Measurements from ENCODE around the gene MCTP1. TPM values are rescaled to one million over a fixed set of nuclear protein-coding genes. Genes with fewer than 3 reads are reported as not detected.

The MCTP1 gene
- total RNA-seq, 4 donors from 2014 or later = 3.3 to 31.4 (median 13.4) TPM

DNA sequence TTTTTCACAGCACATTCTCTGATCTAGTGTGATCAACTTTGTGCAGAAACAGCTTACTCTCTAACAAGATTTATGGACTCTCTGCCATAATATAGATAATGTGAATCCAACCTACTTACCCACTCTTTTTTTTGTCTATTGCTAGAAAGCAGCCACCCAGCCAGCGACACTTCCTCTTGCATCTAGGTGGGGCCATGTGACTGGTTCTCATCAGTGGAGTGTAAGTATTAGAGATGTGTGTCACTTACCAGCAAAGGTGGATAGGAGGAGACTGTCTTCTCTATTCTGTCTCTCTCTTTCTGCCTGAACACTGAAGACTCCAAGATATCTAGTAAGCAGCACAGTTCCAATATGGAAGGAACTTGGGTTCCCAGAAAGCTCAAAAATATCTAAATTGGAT lies 174.8 kb downstream of the MCTP1 start:
- intact Hi-C loops (cut with DNase I; ENCODE audit: low total_unique reads) = no loop called here
- Histone ChIP-seq H3K9me3 (no peaks in the 10 kb centered on the region), H3K4me1 (no peaks in the 10 kb centered on the region), H3K27ac (no peak overlapping the region), H3K27me3 (no peaks in the 10 kb centered on the region), H3K36me3 (no peaks in the 10 kb centered on the region), H3K4me3 (no peak overlapping the region)
- in situ Hi-C loops (cut with MboI; ENCODE audit: low pct_ligation_motif_present in 1 of 4, low pct_unique_long_range_greater_than_20kb in 1 of 4, low sequenced_read_pairs in 3 of 4) = no loop called here
- TF ChIP-seq, protein P1, sequence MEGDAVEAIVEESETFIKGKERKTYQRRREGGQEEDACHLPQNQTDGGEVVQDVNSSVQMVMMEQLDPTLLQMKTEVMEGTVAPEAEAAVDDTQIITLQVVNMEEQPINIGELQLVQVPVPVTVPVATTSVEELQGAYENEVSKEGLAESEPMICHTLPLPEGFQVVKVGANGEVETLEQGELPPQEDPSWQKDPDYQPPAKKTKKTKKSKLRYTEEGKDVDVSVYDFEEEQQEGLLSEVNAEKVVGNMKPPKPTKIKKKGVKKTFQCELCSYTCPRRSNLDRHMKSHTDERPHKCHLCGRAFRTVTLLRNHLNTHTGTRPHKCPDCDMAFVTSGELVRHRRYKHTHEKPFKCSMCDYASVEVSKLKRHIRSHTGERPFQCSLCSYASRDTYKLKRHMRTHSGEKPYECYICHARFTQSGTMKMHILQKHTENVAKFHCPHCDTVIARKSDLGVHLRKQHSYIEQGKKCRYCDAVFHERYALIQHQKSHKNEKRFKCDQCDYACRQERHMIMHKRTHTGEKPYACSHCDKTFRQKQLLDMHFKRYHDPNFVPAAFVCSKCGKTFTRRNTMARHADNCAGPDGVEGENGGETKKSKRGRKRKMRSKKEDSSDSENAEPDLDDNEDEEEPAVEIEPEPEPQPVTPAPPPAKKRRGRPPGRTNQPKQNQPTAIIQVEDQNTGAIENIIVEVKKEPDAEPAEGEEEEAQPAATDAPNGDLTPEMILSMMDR (IDR thresholded peaks at IDR 0.05) = no peak
- no peak for TF ChIP-seq POLR2A (IDR thresholded peaks at IDR 0.05)
- TF ChIP-seq EP300 (IDR thresholded peaks at IDR 0.05; ENCODE audit: low read depth) = no peak
- no peak for TF ChIP-seq POLR2AphosphoS5 (IDR thresholded peaks at IDR 0.05)
- WGBS, 2 donors (ENCODE audit: low coverage in 1 of 2) = 58 to 60% methylated on average over 1 of the region's 1 CpG
- no peak for DNase-seq

DNA sequence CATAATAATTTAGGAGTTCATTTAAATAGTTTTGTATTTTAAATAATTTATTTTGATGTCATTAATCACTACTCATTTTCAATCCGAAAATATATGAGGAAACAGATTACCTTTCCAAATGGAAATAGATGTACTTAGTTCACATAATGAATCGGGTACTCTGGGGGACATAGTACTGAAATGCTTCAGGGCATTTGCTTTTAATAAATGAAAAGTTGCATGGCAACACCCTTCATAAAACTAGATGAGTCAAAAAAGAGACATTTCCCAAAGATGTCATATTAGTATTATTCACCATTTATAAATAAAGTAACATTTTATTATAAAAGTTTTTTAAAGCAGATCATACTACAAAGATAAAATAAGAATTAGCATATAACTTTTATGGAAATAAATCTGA lies 177.8 kb downstream of the MCTP1 start:
- Histone ChIP-seq H3K36me3 (no peaks in the 10 kb centered on the region), H3K9me3 (no peaks in the 10 kb centered on the region), H3K27me3 (no peaks in the 10 kb centered on the region), H3K27ac (no peak overlapping the region), H3K4me3 (no peak overlapping the region), H3K4me1 (no peaks in the 10 kb centered on the region)
- no peak for TF ChIP-seq POLR2AphosphoS5 (IDR thresholded peaks at IDR 0.05)
- TF ChIP-seq, protein P1 (IDR thresholded peaks at IDR 0.05) = no peak
- TF ChIP-seq EP300 (IDR thresholded peaks at IDR 0.05; ENCODE audit: low read depth) = no peak
- no peak for TF ChIP-seq POLR2A (IDR thresholded peaks at IDR 0.05)
- 76% methylated on average over 2 of the region's 2 CpGs for WGBS, 2 donors (ENCODE audit: low coverage in 1 of 2)
- intact Hi-C loops (cut with DNase I; ENCODE audit: low total_unique reads) (no loop called here), in situ Hi-C loops (cut with MboI; ENCODE audit: low pct_ligation_motif_present in 1 of 4, low pct_unique_long_range_greater_than_20kb in 1 of 4, low sequenced_read_pairs in 3 of 4) (no loop called here)
- no peak for DNase-seq

DNA sequence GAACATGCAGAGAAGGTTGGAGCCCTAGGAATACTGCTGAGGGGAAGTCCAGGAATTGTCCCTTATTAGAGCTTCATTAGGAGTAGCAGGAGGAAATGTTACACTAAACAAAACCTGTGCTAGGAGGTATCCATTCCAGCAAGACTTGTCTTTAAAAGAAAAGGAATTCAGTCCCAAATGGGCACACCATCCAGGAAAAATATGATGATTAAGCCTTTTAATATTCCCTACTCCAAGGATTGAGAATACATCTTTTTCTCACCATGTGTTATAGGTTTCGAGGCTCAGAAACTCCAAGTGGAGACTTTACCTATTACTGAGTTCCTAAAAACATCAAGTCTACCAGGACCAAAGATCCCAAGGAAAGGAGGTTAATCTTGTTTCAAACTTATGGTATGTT lies 179.3 kb downstream of the MCTP1 start:
- Histone ChIP-seq H3K27me3 (no peaks in the 10 kb centered on the region), H3K4me3 (no peak overlapping the region), H3K36me3 (no peaks in the 10 kb centered on the region), H3K27ac (no peak overlapping the region), H3K9me3 (no peaks in the 10 kb centered on the region), H3K4me1 (no peaks in the 10 kb centered on the region)
- DNase-seq = no peak
- WGBS, 2 donors (ENCODE audit: low coverage in 1 of 2) = 86 to 100% methylated on average over 1 of the region's 1 CpG
- in situ Hi-C loops (cut with MboI; ENCODE audit: low pct_ligation_motif_present in 1 of 4, low pct_unique_long_range_greater_than_20kb in 1 of 4, low sequenced_read_pairs in 3 of 4) = no loop called here
- intact Hi-C loops (cut with DNase I; ENCODE audit: low total_unique reads) = no loop called here
- TF ChIP-seq, protein P1 (IDR thresholded peaks at IDR 0.05) = no peak
- TF ChIP-seq POLR2AphosphoS5 (IDR thresholded peaks at IDR 0.05) = no peak
- no peak for TF ChIP-seq EP300 (IDR thresholded peaks at IDR 0.05; ENCODE audit: low read depth)
- TF ChIP-seq POLR2A (IDR thresholded peaks at IDR 0.05) = no peak

DNA sequence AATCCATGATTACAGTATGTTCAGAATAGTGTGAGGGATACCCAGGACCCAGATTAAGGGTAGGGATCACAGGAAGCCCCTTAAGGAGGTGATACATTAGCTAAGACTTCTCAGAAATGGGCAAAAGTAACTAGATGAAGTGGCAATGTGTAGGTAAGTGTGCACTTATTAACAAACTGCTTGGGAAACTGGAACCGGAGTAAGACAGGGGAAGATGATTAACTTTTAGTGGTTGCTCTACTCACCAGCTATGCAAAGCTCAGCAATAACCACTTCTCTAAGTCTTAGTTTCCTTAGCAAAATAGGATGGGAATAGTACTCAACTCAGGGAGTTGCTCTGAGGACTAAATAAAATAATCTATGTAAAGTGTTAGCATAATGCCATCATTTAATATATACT lies 182.2 kb downstream of the MCTP1 start:
- in situ Hi-C loops (cut with MboI; ENCODE audit: low pct_ligation_motif_present in 1 of 4, low pct_unique_long_range_greater_than_20kb in 1 of 4, low sequenced_read_pairs in 3 of 4) = no loop called here
- DNase-seq = no peak
- WGBS, 2 donors (ENCODE audit: low coverage in 1 of 2) = 60 to 71% methylated on average over 1 of the region's 1 CpG
- Histone ChIP-seq H3K9me3 (no peaks in the 10 kb centered on the region), H3K36me3 (no peaks in the 10 kb centered on the region), H3K4me3 (no peak overlapping the region), H3K27me3 (no peaks in the 10 kb centered on the region), H3K4me1 (no peaks in the 10 kb centered on the region), H3K27ac (no peak overlapping the region)
- intact Hi-C loops (cut with DNase I; ENCODE audit: low total_unique reads) = no loop called here
- TF ChIP-seq EP300 (IDR thresholded peaks at IDR 0.05; ENCODE audit: low read depth) = no peak

DNA sequence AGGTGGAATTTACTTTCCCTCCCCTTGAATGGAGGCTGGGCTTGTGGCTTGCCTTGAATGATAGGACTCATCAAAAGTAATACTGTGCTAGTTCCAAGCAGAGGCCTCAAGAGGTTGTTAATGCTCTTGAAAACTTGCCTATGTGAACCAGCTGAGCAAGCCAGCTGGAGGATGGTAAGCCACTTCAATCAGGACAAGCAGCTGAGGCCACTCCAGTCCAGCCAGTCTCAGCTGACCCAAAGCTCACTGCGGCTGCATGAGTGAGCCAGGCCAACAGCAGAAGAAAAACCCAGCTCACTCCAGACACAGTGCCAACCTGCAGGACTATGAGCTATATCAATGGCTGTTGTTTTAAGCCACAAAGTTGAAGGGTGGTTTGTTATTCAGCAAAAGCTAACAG lies 182.8 kb downstream of the MCTP1 start:
- H3K27me3 ChIP-seq = no peaks in the 10 kb centered on the region
- in situ Hi-C loops (cut with MboI; ENCODE audit: low pct_ligation_motif_present in 1 of 4, low pct_unique_long_range_greater_than_20kb in 1 of 4, low sequenced_read_pairs in 3 of 4) = no loop called here
- intact Hi-C loops (cut with DNase I; ENCODE audit: low total_unique reads) = no loop called here
- 100% methylated on average over 1 of the region's 1 CpG; no CpG with 5 or more reads in 1 of the 2 donors for WGBS, 2 donors (ENCODE audit: low coverage in 1 of 2)
- H3K36me3 ChIP-seq = no peaks in the 10 kb centered on the region
- no peaks in the 10 kb centered on the region for H3K4me1 ChIP-seq
- no peak for TF ChIP-seq POLR2AphosphoS5 (IDR thresholded peaks at IDR 0.05)
- TF ChIP-seq, protein P1 (IDR thresholded peaks at IDR 0.05) = no peak
- no peak for TF ChIP-seq POLR2A (IDR thresholded peaks at IDR 0.05)
- no peak for TF ChIP-seq EP300 (IDR thresholded peaks at IDR 0.05; ENCODE audit: low read depth)
- H3K27ac ChIP-seq = no peak overlapping the region
- H3K9me3 ChIP-seq = no peaks in the 10 kb centered on the region
- no peak for DNase-seq
- H3K4me3 ChIP-seq = no peak overlapping the region

All from transverse colon (tissue), 4 donors.